Astrocyte (in vitro differentiated cells and primary cell): ENCODE results near the gene ST6GALNAC3. TPM values are rescaled to one million over a fixed set of nuclear protein-coding genes. Genes with fewer than 3 reads are reported as not detected.
"Not testable (repeated sequence)": the region's sequence is repeated elsewhere in the genome, so short reads cannot be mapped to it uniquely, and the experiment has no call there.

ENCODE experiments used
- DNase-seq: peaks from one replicate; pipeline ENCODE4 v3.0.0-alpha.2; 2010; ENCODE audit warnings: low read depth
- FAIRE-seq: peaks from 2 replicates; lab custom pipeline; 2011; peaks lifted over from hg19 to GRCh38; lab: Jason Lieb, UNC
- H2AFZ ChIP-seq: 2 replicates; pipeline ENCODE4 v1.6.0; 2012; ENCODE audit warnings: low read depth, low read length, inconsistent platforms
- H3K27ac ChIP-seq: 2 replicates; pipeline ENCODE4 v1.5.1; 2011; ENCODE audit warnings: low read depth, low read length, inconsistent platforms
- H3K27me3 ChIP-seq: 2 replicates; pipeline ENCODE4 v1.6.0; 2011; ENCODE audit warnings: low read length, inconsistent platforms; ENCODE audit not compliant: insufficient read depth
- H3K36me3 ChIP-seq: 2 replicates; pipeline ENCODE4 v1.5.1; 2011; ENCODE audit warnings: low read length, inconsistent platforms; ENCODE audit not compliant: insufficient read depth
- H3K4me1 ChIP-seq: 2 replicates; pipeline ENCODE4 v1.5.1; 2011; ENCODE audit warnings: low read length, inconsistent platforms; ENCODE audit not compliant: insufficient read depth
- H3K4me2 ChIP-seq: 2 replicates; pipeline ENCODE4 v1.6.0; 2012; ENCODE audit warnings: low read length, inconsistent platforms
- H3K4me3 ChIP-seq: 2 replicates; pipeline ENCODE4 v1.5.1; 2011; ENCODE audit warnings: low read depth, mild to moderate bottlenecking, low read length, inconsistent platforms; ENCODE audit not compliant: insufficient read depth
- H3K79me2 ChIP-seq: 2 replicates; pipeline ENCODE4 v1.6.0; 2012; ENCODE audit warnings: mild to moderate bottlenecking, low read length, inconsistent platforms; ENCODE audit not compliant: insufficient read depth
- H3K9ac ChIP-seq: 2 replicates; pipeline ENCODE4 v1.6.0; 2012; ENCODE audit warnings: mild to moderate bottlenecking, low read length, inconsistent platforms
- H3K9me3 ChIP-seq: 2 replicates; pipeline ENCODE4 v1.5.1; 2012; ENCODE audit warnings: low read depth, mild to moderate bottlenecking, low read length, inconsistent platforms; ENCODE audit not compliant: insufficient read depth
- H4K20me1 ChIP-seq: 2 replicates; pipeline ENCODE4 v1.6.0; 2012; ENCODE audit warnings: low read length, inconsistent platforms; ENCODE audit not compliant: insufficient read depth
- H3K27ac Mint-ChIP-seq: one replicate; pipeline ENCODE4 v1.8.0; 2021; ENCODE audit warnings: mild to moderate bottlenecking, mixed read lengths; ENCODE audit not compliant: unreplicated experiment
- H3K27me3 Mint-ChIP-seq: one replicate; pipeline ENCODE4 v1.8.0; 2021; ENCODE audit warnings: low read depth, mixed read lengths; ENCODE audit not compliant: unreplicated experiment
- H3K36me3 Mint-ChIP-seq: one replicate; pipeline ENCODE4 v1.8.0; 2021; ENCODE audit warnings: low read depth, mixed read lengths; ENCODE audit not compliant: unreplicated experiment
- H3K4me1 Mint-ChIP-seq: one replicate; pipeline ENCODE4 v1.8.0; 2021; ENCODE audit warnings: low read depth, mixed read lengths; ENCODE audit not compliant: unreplicated experiment
- H3K4me3 Mint-ChIP-seq: one replicate; pipeline ENCODE4 v1.8.0; 2021; ENCODE audit warnings: mild to moderate bottlenecking, moderate library complexity, mixed read lengths; ENCODE audit not compliant: unreplicated experiment
- H3K9me3 Mint-ChIP-seq: one replicate; pipeline ENCODE4 v1.8.0; 2021; ENCODE audit warnings: mild to moderate bottlenecking, mixed read lengths; ENCODE audit not compliant: unreplicated experiment
- EZH2 ChIP-seq: IDR thresholded peaks from 2 replicates; pipeline ENCODE4 v1.6.1; 2012; ENCODE audit warnings: mild to moderate bottlenecking, low read length, inconsistent platforms; ENCODE audit not compliant: insufficient read depth
- total RNA-seq: library from RNA; stranded (reverse); gene quantifications from 2 replicates; pipeline ENCODE4 v1.2.1, GENCODE V29; 2021
- TF ChIP-seq, protein P1 (sequence below): IDR thresholded peaks from 2 replicates; pipeline ENCODE4 v1.5.1; 2011; ENCODE audit warnings: low read depth, mild to moderate bottlenecking, inconsistent platforms, low read length, moderate library complexity; ENCODE audit not compliant: insufficient read depth

Gene ST6GALNAC3
- total RNA-seq, 1 donor from 2014 or later = 3.2 TPM

DNA sequence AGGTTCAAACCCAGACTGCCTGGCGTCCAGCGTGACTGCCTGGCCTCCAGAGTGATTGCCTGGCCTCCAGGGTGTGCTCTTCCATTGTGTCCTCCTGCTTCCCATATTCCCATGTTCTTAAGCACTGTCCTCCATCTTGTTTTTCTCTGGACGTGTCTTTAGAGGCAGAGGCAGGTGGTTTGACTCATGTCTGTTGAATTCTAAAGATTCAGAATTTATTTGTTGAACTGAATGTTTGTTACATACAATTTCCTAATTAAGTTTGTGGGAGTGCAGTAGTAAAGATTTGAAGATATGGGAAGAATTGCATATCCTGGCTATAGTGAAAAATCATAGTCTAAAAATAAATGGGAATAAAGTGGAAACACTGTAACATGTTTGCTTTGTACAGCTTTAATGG, 18.3 kb downstream of the ST6GALNAC3 start:
- Histone ChIP-seq H4K20me1 (no peaks in the 10 kb centered on the region), H3K27ac (no peak overlapping the region), H3K9ac (no peak overlapping the region), H3K79me2 (no peaks in the 10 kb centered on the region), H3K9me3 (no peaks in the 10 kb centered on the region), H3K4me2 (no peak overlapping the region), H3K4me3 (no peak overlapping the region), H3K4me1 (no peaks in the 10 kb centered on the region), H3K27me3 (no peaks in the 10 kb centered on the region), H2AFZ (no peak overlapping the region), H3K36me3 (no peaks in the 10 kb centered on the region)
- TF ChIP-seq EZH2 = no peak
- TF ChIP-seq, protein P1, sequence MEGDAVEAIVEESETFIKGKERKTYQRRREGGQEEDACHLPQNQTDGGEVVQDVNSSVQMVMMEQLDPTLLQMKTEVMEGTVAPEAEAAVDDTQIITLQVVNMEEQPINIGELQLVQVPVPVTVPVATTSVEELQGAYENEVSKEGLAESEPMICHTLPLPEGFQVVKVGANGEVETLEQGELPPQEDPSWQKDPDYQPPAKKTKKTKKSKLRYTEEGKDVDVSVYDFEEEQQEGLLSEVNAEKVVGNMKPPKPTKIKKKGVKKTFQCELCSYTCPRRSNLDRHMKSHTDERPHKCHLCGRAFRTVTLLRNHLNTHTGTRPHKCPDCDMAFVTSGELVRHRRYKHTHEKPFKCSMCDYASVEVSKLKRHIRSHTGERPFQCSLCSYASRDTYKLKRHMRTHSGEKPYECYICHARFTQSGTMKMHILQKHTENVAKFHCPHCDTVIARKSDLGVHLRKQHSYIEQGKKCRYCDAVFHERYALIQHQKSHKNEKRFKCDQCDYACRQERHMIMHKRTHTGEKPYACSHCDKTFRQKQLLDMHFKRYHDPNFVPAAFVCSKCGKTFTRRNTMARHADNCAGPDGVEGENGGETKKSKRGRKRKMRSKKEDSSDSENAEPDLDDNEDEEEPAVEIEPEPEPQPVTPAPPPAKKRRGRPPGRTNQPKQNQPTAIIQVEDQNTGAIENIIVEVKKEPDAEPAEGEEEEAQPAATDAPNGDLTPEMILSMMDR = no peak
- no peak for DNase-seq
- no peak for FAIRE-seq
- Mint-ChIP-seq H3K36me3 (no peaks in the 10 kb centered on the region), H3K27me3 (peaks cover 5% of the 10 kb centered on the region), H3K27ac (no peak overlapping the region), H3K4me1 (peaks cover 6% of the 10 kb centered on the region), H3K9me3 (no peaks in the 10 kb centered on the region), H3K4me3 (no peak overlapping the region)

DNA sequence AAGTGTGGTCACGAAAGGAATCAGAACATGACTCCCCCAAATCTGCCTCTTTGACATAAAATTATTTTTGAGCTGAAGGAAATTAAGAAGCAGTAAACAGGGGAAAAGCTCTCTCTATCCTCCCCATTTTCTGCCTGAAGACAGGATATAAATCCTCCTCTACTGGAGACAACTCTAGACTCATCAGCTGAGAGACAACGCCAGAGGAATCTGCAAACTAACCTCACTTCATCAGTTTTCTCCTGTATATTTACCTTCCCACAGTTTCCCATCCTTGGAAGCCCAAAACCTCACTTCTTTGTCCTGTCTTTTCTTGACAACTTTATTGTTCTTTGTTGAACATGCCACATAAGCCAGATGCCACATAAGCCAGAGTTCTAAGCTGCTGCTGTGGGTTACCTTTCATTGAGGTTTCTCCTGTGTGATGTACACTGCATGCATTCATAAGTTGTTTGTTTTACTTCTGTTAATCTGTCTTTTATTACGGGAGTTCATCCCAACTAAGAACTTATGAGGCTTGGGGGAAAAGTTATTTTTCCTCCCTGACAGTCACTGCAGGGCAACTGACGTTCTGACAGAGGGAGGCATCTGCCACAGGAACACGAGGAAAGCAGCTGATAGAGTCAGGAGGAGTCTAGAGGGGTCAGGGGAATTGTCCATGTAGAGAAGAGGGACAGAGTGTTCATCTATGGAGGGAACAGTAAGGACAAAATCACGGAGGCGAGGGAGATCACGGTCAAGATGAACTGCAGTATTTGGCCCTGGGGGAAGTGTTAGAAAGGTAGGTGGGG, 19.2 kb downstream of the ST6GALNAC3 start:
- no peaks in the 10 kb centered on the region for H3K27me3 ChIP-seq
- H3K4me1 Mint-ChIP-seq = peaks cover 6% of the 10 kb centered on the region
- H2AFZ ChIP-seq = no peak overlapping the region
- peaks cover 5% of the 10 kb centered on the region for H3K27me3 Mint-ChIP-seq
- no peak overlapping the region for H3K4me2 ChIP-seq
- no peak overlapping the region for H3K27ac Mint-ChIP-seq
- H3K36me3 Mint-ChIP-seq = no peaks in the 10 kb centered on the region
- no peak overlapping the region for H3K4me3 ChIP-seq
- TF ChIP-seq EZH2 = no peak
- TF ChIP-seq, protein P1 = no peak
- no peaks in the 10 kb centered on the region for H3K36me3 ChIP-seq
- FAIRE-seq (no peak), DNase-seq (no peak)
- H3K4me3 Mint-ChIP-seq = no peak overlapping the region
- H3K79me2 ChIP-seq = no peaks in the 10 kb centered on the region
- H3K4me1 ChIP-seq = no peaks in the 10 kb centered on the region
- H3K9ac ChIP-seq = no peak overlapping the region
- H3K9me3 ChIP-seq = no peaks in the 10 kb centered on the region
- no peak overlapping the region for H3K27ac ChIP-seq
- no peaks in the 10 kb centered on the region for H3K9me3 Mint-ChIP-seq
- no peaks in the 10 kb centered on the region for H4K20me1 ChIP-seq

DNA sequence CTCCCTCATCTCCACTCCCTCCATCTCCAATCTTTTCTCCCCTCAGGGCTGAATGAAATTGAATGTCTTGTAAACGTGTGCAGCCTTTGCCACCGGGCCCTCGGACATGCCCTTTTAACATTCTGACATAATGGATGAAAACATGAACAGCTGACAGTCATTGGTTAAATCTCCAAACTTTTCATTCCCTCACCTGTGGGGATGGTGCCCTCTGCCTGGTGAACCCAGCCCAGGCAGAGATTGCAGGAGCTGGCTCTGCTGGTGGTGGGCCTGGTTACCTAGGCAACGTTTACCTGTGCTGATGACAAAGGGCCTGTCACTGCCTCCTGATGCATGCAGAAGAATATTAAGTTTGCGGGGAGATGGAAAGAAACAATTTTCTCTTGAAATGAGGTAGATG, 21.3 kb downstream of the ST6GALNAC3 start:
- Histone ChIP-seq H3K4me2 (no peak overlapping the region), H3K27me3 (no peaks in the 10 kb centered on the region), H4K20me1 (no peaks in the 10 kb centered on the region), H3K79me2 (no peaks in the 10 kb centered on the region), H2AFZ (no peak overlapping the region), H3K4me3 (no peak overlapping the region), H3K36me3 (no peaks in the 10 kb centered on the region), H3K9me3 (no peaks in the 10 kb centered on the region), H3K9ac (no peak overlapping the region), H3K27ac (no peak overlapping the region), H3K4me1 (no peaks in the 10 kb centered on the region)
- Mint-ChIP-seq H3K27ac (no peak overlapping the region), H3K4me3 (no peak overlapping the region), H3K36me3 (no peaks in the 10 kb centered on the region), H3K27me3 (peaks cover 5% of the 10 kb centered on the region), H3K9me3 (no peaks in the 10 kb centered on the region), H3K4me1 (no peaks in the 10 kb centered on the region)
- TF ChIP-seq, protein P1 = no peak
- TF ChIP-seq EZH2 = no peak
- FAIRE-seq (no peak), DNase-seq (no peak)

DNA sequence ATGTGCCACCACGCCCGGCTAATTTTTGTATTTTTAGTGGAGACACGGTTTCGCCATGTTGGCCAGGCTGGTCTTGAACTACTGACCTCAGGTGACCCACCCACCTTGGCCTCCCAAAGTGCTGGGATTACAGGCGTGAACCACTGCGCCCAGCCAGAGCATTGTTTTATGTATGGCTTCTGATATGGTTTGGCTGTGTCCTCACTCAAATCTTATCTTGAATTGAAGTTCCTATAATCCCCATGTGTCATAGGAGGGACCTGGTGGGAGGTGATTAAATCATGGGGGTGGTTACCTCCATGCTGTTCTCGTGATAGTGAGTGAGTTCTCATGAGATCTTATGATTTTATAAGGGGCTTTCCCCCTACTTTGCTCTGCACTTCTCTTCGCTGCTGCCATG, 22.5 kb downstream of the ST6GALNAC3 start:
- not testable (repeated sequence) for H3K9ac ChIP-seq, H3K27ac ChIP-seq, H3K4me1 ChIP-seq, H3K36me3 Mint-ChIP-seq, H3K4me2 ChIP-seq, H3K9me3 Mint-ChIP-seq, H3K27me3 ChIP-seq, H3K27ac Mint-ChIP-seq, H3K4me3 Mint-ChIP-seq, H3K9me3 ChIP-seq, H3K27me3 Mint-ChIP-seq, H3K79me2 ChIP-seq, H3K4me3 ChIP-seq, H2AFZ ChIP-seq, DNase-seq, H3K36me3 ChIP-seq, FAIRE-seq, H4K20me1 ChIP-seq, H3K4me1 Mint-ChIP-seq
